K562 (cell line): ENCODE results near the gene IFNK. TPM values are rescaled to one million over a fixed set of nuclear protein-coding genes. Genes with fewer than 3 reads are reported as not detected.

Experiments used
- TRIM28 ChIP-seq: fragments of 450-650 bp; IDR thresholded peaks from 2 replicates; pipeline ENCODE4 v1.6.1; 2017
- XRCC3 ChIP-seq: fragments of 450-650 bp; IDR thresholded peaks from 2 replicates; pipeline ENCODE4 v1.6.1; 2017; ENCODE audit warnings: mild to moderate bottlenecking, moderate library complexity
- ZEB2 ChIP-seq: fragments of 450-650 bp; IDR thresholded peaks from 2 replicates; pipeline ENCODE4 v1.6.1; 2016
- ZNF785 ChIP-seq: fragments of 250-450 bp; sonication (Bioruptor Pico); IDR thresholded peaks from 2 replicates; pipeline ENCODE4 v1.4.0; 2020; ENCODE audit warnings: mild to moderate bottlenecking
- polyA plus RNA-seq, 8 experiments: library from polyadenylated mRNA; depleted of rRNA in 4 of 8; stranded (reverse) in 5 of 8; unstranded in 3 of 8; fragments of >200 nt; fragmentation: Nextera tagmentation in 2 of 8; fragmentation: Illumina TruSeq in 1 of 8; extraction: Ambion mirVana in 2 of 8; extraction: Trizol in 1 of 8; gene quantifications; 2 replicates each; pipeline versions ENCODE4 v1.2.1 to v1.2.3, GENCODE V29; 2011 to 2014; ENCODE audit warnings: inconsistent platforms in 1 of 8, missing spikeins in 1 of 8
- total RNA-seq, 7 experiments: library from RNA; depleted of rRNA in 6 of 7; stranded (reverse); fragments of >200 nt in 6 of 7; fragmentation: Illumina TruSeq in 2 of 7; extraction: Trizol in 2 of 7; gene quantifications; 2 replicates each; pipeline versions ENCODE4 v1.2.1 to v1.2.3, GENCODE V29; 2011 to 2021; ENCODE audit warnings: low replicate concordance in 1 of 7
- TF ChIP-seq, protein P1 (sequence below), 2 experiments: fragments of 450-650 bp; conservative IDR thresholded peaks; 2 replicates each; pipeline ENCODE4 v1.6.1; 2017; ENCODE audit warnings: mild to moderate bottlenecking in 2 of 2, moderate library complexity in 2 of 2
- TF ChIP-seq, protein P2 (sequence below): fragments of 450-650 bp; IDR thresholded peaks from 2 replicates; pipeline ENCODE4 v1.6.1; 2016; ENCODE audit warnings: missing biosample characterization, missing genetic modification characterization
- TF ChIP-seq, protein P3 (sequence below), 2 experiments: fragments of 450-650 bp in 1 of 2; sonication (generic) in 1 of 2; formaldehyde crosslinking in 1 of 2; IDR thresholded peaks; 2 replicates each; pipeline versions ENCODE4 v1.7.1 to v1.9.0; 2016 to 2022; ENCODE audit warnings: inconsistent platforms in 1 of 2, mild to moderate bottlenecking in 1 of 2, missing genetic modification reagents in 1 of 2
- TF ChIP-seq, protein P4 (sequence below): fragments of 250-450 bp; sonication (Bioruptor Pico); IDR thresholded peaks from 2 replicates; pipeline ENCODE4 v1.8.0; 2022; ENCODE audit warnings: moderate library complexity, mild to moderate bottlenecking, inconsistent platforms

Gene IFNK
- total and polyA plus RNA-seq, 9 of the 15 experiments (the other 6 are each of a cell fraction or from before 2014, with no cell fraction given) = 0.11 TPM; not detected in 8

DNA sequence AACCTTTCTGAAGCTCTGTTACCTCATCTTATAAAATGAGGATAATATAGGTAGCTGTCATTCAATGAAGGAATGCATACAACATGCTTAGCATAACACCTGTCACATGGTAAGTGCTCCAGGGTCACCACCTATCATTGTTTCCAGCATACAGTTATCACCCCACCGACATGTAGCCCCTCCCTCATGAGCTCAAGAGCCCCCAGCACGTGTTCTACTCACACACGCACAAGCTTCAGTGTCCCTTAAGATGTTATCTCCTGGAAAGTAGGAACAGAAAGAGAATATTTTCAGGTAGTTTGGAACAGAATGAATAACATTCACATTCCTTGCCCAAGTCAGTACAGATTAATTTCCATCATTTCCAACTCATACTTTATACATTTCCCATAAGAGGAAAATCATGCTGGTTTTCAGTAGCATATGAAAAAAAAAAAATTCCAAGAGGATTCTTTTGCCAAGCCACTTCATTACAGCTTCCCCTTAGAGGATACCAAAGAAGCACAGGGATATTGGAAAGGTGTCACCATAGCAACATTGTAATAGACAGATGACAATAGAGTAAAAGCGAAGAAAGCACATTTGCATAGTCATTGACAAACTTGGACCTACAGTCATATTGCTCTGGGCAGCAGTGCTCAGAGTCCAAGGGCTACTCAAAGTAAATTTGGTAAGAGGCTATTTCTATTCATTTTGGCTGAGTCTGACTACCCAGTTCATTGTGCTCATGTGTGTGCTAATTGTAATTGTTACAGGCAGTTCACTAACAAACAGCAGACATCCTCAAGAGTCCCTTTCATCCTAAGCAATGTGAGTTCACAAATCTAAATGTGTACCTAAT, 7.0 kb downstream of the IFNK start (continued):
- TF ChIP-seq ZNF785 (CRISPR knock-in tag) (no peak), ZEB2 (no peak), TRIM28 (no peak), XRCC3 (no peak)
- TF ChIP-seq, protein P1, sequence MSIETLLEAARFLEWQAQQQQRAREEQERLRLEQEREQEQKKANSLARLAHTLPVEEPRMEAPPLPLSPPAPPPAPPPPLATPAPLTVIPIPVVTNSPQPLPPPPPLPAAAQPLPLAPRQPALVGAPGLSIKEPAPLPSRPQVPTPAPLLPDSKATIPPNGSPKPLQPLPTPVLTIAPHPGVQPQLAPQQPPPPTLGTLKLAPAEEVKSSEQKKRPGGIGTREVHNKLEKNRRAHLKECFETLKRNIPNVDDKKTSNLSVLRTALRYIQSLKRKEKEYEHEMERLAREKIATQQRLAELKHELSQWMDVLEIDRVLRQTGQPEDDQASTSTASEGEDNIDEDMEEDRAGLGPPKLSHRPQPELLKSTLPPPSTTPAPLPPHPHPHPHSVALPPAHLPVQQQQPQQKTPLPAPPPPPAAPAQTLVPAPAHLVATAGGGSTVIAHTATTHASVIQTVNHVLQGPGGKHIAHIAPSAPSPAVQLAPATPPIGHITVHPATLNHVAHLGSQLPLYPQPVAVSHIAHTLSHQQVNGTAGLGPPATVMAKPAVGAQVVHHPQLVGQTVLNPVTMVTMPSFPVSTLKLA (conservative IDR thresholded peaks at IDR 0.05) = peak in 1 of 2 experiments; percentile 32; a peak in 1 of 4 replicates
- TF ChIP-seq, protein P2, sequence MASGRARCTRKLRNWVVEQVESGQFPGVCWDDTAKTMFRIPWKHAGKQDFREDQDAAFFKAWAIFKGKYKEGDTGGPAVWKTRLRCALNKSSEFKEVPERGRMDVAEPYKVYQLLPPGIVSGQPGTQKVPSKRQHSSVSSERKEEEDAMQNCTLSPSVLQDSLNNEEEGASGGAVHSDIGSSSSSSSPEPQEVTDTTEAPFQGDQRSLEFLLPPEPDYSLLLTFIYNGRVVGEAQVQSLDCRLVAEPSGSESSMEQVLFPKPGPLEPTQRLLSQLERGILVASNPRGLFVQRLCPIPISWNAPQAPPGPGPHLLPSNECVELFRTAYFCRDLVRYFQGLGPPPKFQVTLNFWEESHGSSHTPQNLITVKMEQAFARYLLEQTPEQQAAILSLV (tag) = no peak
- TF ChIP-seq, protein P3, sequence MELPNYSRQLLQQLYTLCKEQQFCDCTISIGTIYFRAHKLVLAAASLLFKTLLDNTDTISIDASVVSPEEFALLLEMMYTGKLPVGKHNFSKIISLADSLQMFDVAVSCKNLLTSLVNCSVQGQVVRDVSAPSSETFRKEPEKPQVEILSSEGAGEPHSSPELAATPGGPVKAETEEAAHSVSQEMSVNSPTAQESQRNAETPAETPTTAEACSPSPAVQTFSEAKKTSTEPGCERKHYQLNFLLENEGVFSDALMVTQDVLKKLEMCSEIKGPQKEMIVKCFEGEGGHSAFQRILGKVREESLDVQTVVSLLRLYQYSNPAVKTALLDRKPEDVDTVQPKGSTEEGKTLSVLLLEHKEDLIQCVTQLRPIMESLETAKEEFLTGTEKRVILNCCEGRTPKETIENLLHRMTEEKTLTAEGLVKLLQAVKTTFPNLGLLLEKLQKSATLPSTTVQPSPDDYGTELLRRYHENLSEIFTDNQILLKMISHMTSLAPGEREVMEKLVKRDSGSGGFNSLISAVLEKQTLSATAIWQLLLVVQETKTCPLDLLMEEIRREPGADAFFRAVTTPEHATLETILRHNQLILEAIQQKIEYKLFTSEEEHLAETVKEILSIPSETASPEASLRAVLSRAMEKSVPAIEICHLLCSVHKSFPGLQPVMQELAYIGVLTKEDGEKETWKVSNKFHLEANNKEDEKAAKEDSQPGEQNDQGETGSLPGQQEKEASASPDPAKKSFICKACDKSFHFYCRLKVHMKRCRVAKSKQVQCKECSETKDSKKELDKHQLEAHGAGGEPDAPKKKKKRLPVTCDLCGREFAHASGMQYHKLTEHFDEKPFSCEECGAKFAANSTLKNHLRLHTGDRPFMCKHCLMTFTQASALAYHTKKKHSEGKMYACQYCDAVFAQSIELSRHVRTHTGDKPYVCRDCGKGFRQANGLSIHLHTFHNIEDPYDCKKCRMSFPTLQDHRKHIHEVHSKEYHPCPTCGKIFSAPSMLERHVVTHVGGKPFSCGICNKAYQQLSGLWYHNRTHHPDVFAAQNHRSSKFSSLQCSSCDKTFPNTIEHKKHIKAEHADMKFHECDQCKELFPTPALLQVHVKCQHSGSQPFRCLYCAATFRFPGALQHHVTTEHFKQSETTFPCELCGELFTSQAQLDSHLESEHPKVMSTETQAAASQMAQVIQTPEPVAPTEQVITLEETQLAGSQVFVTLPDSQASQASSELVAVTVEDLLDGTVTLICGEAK (IDR thresholded peaks at IDR 0.05) = no peak
- TF ChIP-seq, protein P3 (CRISPR knock-in tag; IDR thresholded peaks at IDR 0.05) = no peak
- TF ChIP-seq, protein P4, sequence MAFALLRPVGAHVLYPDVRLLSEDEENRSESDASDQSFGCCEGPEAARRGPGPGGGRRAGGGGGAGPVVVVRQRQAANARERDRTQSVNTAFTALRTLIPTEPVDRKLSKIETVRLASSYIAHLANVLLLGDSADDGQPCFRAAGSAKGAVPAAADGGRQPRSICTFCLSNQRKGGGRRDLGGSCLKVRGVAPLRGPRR (CRISPR knock-in tag) = no peak
